Measurements from ENCODE around the gene TMTC1. TPM values are rescaled to one million over a fixed set of nuclear protein-coding genes. Genes with fewer than 3 reads are reported as not detected.

The TMTC1 gene
- 0.08 and 0.13 TPM in 2 replicates for polyA plus RNA-seq (2012; rRNA removed)
- polyA plus RNA-seq (2012; cell fraction: cytosol; rRNA removed), result 0.06 and 0.08 TPM in 2 replicates
- 0.07 and 0.24 TPM in 2 replicates for polyA plus RNA-seq (2012; cell fraction: nucleus; rRNA removed)

DNA sequence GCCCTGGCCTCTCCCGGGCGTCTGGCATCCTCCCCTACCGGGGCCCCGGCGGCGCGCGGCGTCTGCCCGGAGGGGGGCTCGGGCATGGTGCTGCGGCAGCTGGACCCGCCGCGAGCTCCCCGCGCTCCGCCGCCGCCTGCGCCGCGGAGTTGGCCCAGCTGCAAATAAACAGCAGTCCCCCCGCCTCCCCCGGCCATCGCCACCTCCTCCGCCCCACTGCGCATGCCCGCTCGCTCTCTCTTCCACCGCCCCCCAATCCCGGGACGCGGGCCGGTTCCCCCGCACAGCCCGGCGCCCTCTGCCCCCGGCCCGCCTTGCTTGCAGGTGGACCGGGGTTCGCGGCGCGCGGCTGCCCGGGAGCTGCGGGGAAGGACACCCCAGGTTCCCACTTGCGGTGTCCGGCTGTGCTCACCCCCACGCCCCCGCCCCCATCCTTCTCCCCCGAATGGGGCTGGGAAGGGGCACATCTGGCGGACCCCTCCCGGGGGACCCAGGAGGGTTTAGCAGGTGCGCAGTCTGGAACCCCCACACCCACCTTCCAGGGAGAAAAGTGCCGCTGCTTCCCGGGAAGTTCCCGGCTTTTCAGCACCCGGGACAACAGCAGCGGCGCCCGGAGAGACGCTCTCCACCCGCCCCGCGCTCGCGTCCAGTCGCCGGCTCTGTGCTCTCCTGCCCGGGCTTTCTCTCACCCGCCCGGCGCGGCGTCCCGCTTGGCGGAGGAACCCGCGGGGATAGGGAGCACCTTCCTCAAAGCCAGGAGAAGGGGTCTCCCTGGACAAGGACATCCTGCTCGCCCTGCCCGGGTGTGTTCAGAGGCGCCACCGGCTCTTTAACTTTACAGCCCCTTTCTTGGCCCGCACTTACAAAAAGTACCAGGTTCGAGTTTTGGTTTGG, at the start of gene TMTC1:
TMTC1 (minus strand) TSS at position 170 of the 894 bp plus-strand sequence. CDS start 191 bp downstream, outside the sequence.
- Histone ChIP-seq H3K27ac (ENCODE audit: low read depth in 2 of 2, low read length in 1 of 2) (no peak within 1 kb of the TSS; a peak in 1 of 4 replicates), H3K4me3 (ENCODE audit: low read depth in 2 of 2, low read length in 1 of 2) (peak within 1 kb of the TSS; percentile 52 to 65), H3F3A (replicated peaks; ENCODE audit: insufficient read depth) (no peaks in the 10 kb centered on the region), H3K9me2 (no peaks in the 10 kb centered on the region), H3K4me1 (ENCODE audit: control insufficient read depth in 1 of 2, insufficient read depth in 2 of 2, low read depth in 1 of 2, low read length in 1 of 2) (peaks cover 0 to 3% of the 10 kb centered on the region in 2 experiments; a peak in 1 of 4 replicates), H3K79me2 (ENCODE audit: insufficient read depth) (no peaks in the 10 kb centered on the region), H3K36me3 (replicated peaks in 1 of 2; ENCODE audit: control insufficient read depth in 1 of 2, insufficient read depth in 2 of 2, low read length in 1 of 2) (no peaks in the 10 kb centered on the region), H3K9ac (no peak within 1 kb of the TSS), H4K20me1 (ENCODE audit: insufficient read depth) (no peaks in the 10 kb centered on the region), H3K27me3 (ENCODE audit: insufficient read depth) (peaks cover 29% of the 10 kb centered on the region), H2AFZ (ENCODE audit: low read depth) (peak within 1 kb of the TSS; percentile 59; the same call in 1 of the 2 replicates), H3K4me2 (peak within 1 kb of the TSS; percentile 84), H3K9me3 (no peaks in the 10 kb centered on the region)
- WGBS (ENCODE audit: low lambda C conversion rate), result under 1% methylated on average over 14 of the region's 87 CpGs
- TF ChIP-seq USF2 (IDR thresholded peaks at IDR 0.05; ENCODE audit: borderline replicate concordance, low read depth, low read length), result no peak
- TF ChIP-seq FOXJ3 (CRISPR knock-in tag; IDR thresholded peaks at IDR 0.05), result no peak
- TF ChIP-seq RXRA (IDR thresholded peaks at IDR 0.05; ENCODE audit: borderline replicate concordance, low read depth), result no peak
- TF ChIP-seq, protein P1, sequence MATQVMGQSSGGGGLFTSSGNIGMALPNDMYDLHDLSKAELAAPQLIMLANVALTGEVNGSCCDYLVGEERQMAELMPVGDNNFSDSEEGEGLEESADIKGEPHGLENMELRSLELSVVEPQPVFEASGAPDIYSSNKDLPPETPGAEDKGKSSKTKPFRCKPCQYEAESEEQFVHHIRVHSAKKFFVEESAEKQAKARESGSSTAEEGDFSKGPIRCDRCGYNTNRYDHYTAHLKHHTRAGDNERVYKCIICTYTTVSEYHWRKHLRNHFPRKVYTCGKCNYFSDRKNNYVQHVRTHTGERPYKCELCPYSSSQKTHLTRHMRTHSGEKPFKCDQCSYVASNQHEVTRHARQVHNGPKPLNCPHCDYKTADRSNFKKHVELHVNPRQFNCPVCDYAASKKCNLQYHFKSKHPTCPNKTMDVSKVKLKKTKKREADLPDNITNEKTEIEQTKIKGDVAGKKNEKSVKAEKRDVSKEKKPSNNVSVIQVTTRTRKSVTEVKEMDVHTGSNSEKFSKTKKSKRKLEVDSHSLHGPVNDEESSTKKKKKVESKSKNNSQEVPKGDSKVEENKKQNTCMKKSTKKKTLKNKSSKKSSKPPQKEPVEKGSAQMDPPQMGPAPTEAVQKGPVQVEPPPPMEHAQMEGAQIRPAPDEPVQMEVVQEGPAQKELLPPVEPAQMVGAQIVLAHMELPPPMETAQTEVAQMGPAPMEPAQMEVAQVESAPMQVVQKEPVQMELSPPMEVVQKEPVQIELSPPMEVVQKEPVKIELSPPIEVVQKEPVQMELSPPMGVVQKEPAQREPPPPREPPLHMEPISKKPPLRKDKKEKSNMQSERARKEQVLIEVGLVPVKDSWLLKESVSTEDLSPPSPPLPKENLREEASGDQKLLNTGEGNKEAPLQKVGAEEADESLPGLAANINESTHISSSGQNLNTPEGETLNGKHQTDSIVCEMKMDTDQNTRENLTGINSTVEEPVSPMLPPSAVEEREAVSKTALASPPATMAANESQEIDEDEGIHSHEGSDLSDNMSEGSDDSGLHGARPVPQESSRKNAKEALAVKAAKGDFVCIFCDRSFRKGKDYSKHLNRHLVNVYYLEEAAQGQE (IDR thresholded peaks at IDR 0.05; ENCODE audit: low read depth, low read length), result peak; percentile 90
- TF ChIP-seq JUND (IDR thresholded peaks at IDR 0.05), result no peak
- TF ChIP-seq, protein P2, sequence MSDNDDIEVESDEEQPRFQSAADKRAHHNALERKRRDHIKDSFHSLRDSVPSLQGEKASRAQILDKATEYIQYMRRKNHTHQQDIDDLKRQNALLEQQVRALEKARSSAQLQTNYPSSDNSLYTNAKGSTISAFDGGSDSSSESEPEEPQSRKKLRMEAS (IDR thresholded peaks at IDR 0.05; ENCODE audit: low read depth), result no peak
- TF ChIP-seq NRF1 (IDR thresholded peaks at IDR 0.05; ENCODE audit: low read depth, low read length), result peak; percentile 61
- POLR2A ChIA-PET, result interaction anchor here (1.0 kb wide), 1 partner anchor 58 kb away, joined by 4 read pairs; no protein-coding TSS in a partner anchor
- DNase-seq, result peak; percentile 95
- CTCF ChIA-PET, result interaction anchor here (1.1 kb wide), 1 partner anchor 16 kb away, joined by 3 read pairs; no protein-coding TSS in a partner anchor

DNA sequence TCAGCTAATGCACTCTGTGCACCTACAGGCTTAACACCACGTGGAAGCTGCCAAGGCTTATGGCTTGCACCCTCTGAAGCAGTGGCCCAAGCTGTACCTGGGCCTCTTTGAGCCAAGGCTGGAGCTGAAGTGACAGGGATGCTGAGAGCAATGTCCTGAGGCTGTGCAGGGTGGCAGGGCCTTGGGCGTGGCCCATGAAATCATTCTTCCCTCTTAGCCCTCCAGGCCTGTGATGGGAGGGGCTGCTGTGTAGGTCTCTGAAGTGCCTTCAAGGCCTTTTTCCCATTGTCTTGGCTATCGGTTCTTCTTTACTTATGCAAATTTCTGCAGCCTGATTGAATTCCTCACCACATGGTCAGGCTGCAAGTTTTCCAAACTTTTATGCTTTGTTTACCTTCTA, 47.4 kb upstream of the TMTC1 start:
- POLR2A ChIA-PET, result no interaction called here
- 33% methylated on average over 1 of the region's 3 CpGs for whole genome bisulfite sequencing (ENCODE audit: low lambda C conversion rate)
- Histone ChIP-seq H3K9me2 (no peaks in the 10 kb centered on the region), H3K4me2 (no peak overlapping the region), H3F3A (replicated peaks; ENCODE audit: insufficient read depth) (no peaks in the 10 kb centered on the region), H3K4me3 (ENCODE audit: low read depth in 2 of 2, low read length in 1 of 2) (no peak overlapping the region), H3K9me3 (no peaks in the 10 kb centered on the region), H3K36me3 (replicated peaks in 1 of 2; ENCODE audit: control insufficient read depth in 1 of 2, insufficient read depth in 2 of 2, low read length in 1 of 2) (no peaks in the 10 kb centered on the region), H3K27me3 (ENCODE audit: insufficient read depth) (no peaks in the 10 kb centered on the region), H2AFZ (ENCODE audit: low read depth) (no peak overlapping the region), H3K4me1 (ENCODE audit: control insufficient read depth in 1 of 2, insufficient read depth in 2 of 2, low read depth in 1 of 2, low read length in 1 of 2) (no peaks in the 10 kb centered on the region), H3K79me2 (ENCODE audit: insufficient read depth) (no peaks in the 10 kb centered on the region), H3K27ac (ENCODE audit: low read depth in 2 of 2, low read length in 1 of 2) (no peak overlapping the region), H4K20me1 (ENCODE audit: insufficient read depth) (no peaks in the 10 kb centered on the region), H3K9ac (no peak overlapping the region)
- CTCF ChIA-PET, result no interaction called here
- no peak for DNase-seq
- no peak for TF ChIP-seq JUND (IDR thresholded peaks at IDR 0.05)
- TF ChIP-seq TCF12 (IDR thresholded peaks at IDR 0.05), result no peak
- TF ChIP-seq POLR2AphosphoS5 (IDR thresholded peaks at IDR 0.05; ENCODE audit: low read depth, low read length), result no peak
- TF ChIP-seq, protein P1 (IDR thresholded peaks at IDR 0.05; ENCODE audit: low read depth, low read length), result no peak
- TF ChIP-seq SIN3A (IDR thresholded peaks at IDR 0.05; ENCODE audit: borderline replicate concordance, low read depth, low read length), result no peak
- TF ChIP-seq GATA2 (CRISPR knock-in tag; IDR thresholded peaks at IDR 0.05), result no peak
- no peak for TF ChIP-seq USF2 (IDR thresholded peaks at IDR 0.05; ENCODE audit: borderline replicate concordance, low read depth, low read length)
- TF ChIP-seq, protein P2 (IDR thresholded peaks at IDR 0.05; ENCODE audit: low read depth), result no peak
